Measurements from ENCODE around the gene RPS29.

RPS29 gene

DNA sequence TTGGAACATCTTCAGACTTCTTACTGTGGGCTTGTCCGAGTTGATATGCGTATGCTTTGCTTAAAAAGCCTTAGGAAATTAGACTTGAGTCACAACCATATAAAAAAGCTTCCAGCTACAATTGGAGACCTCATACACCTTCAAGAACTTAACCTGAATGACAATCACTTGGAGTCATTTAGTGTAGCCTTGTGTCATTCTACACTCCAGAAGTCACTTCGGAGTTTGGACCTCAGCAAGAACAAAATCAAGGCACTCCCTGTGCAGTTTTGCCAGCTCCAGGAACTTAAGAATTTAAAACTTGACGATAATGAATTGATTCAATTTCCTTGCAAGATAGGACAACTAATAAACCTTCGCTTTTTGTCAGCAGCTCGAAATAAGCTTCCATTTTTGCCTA is 21.4 kb upstream of the RPS29 start:
- no peak for TF ChIP-seq CTCF (IDR thresholded peaks at IDR 0.05)
- Histone ChIP-seq H3K9me3 (no peaks in the 10 kb centered on the region), H3K36me3 (peaks cover 14% of the 10 kb centered on the region)

GRCh38 chr14:49598485-49599300 is 12.5 kb upstream of the RPS29 start, which contains the start of gene LRR1:
Gene LRR1 (plus strand): TSS chr14:49598940. CDS start chr14:49599021, 81 bp downstream.
- Histone ChIP-seq H3K4me1 (ENCODE audit: control insufficient read depth in 1 of 2, insufficient read depth in 1 of 2, low read depth in 1 of 2, low read length in 1 of 2) (peaks cover 14 to 24% of the 10 kb centered on the region in 2 experiments), H3K36me3 (peaks cover 4% of the 10 kb centered on the region), H3K27ac (peak within 1 kb of the TSS; percentile 94), H3K27me3 (no peaks in the 10 kb centered on the region), H3K9me3 (no peaks in the 10 kb centered on the region), H3K4me3 (ENCODE audit: low read depth in 1 of 2, low read length in 1 of 2) (peak within 1 kb of the TSS; percentile 70 to 84)
- peak; percentile 40 for TF ChIP-seq CTCF (IDR thresholded peaks at IDR 0.05)

More for the DNA sequence above, 21.4 kb upstream of the RPS29 start:
- H3K27me3 ChIP-seq: no peaks in the 10 kb centered on the region
- no peak overlapping the region for H3K4me3 ChIP-seq (ENCODE audit: low read depth in 1 of 2, low read length in 1 of 2)
- no peaks in the 10 kb centered on the region for H3K4me1 ChIP-seq (ENCODE audit: control insufficient read depth in 1 of 2, insufficient read depth in 1 of 2, low read depth in 1 of 2, low read length in 1 of 2)
- H3K27ac ChIP-seq: no peak overlapping the region

DNA sequence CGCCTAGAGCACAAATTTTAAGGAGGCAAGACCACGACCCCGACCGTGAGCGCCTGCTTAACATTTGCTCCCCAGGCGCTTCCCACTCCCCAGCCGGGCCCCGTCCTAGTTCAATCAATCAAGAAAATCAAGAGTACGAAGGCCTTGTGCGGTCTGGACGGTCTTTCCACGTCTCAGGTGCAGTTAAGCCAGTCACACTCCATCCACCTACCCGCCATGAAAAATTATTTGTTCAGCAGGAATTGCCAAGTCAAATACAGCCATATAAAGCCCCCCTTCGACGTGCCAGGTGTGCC is 12.0 kb upstream of the RPS29 start:
- H3K27me3 ChIP-seq: no peaks in the 10 kb centered on the region
- H3K4me3 ChIP-seq (ENCODE audit: low read depth in 1 of 2, low read length in 1 of 2): peak overlapping the region; percentile 70 to 84
- H3K4me1 ChIP-seq (ENCODE audit: control insufficient read depth in 1 of 2, insufficient read depth in 1 of 2, low read depth in 1 of 2, low read length in 1 of 2): peaks cover 14 to 24% of the 10 kb centered on the region in 2 experiments
- H3K27ac ChIP-seq: peak overlapping the region; percentile 94
- H3K9me3 ChIP-seq: no peaks in the 10 kb centered on the region
- H3K36me3 ChIP-seq: peaks cover 4% of the 10 kb centered on the region
- no peak for TF ChIP-seq CTCF (IDR thresholded peaks at IDR 0.05)

- Histone ChIP-seq H3K4me1 (ENCODE audit: control insufficient read depth in 1 of 2, insufficient read depth in 1 of 2, low read depth in 1 of 2, low read length in 1 of 2) (peaks cover 6 to 18% of the 10 kb centered on the region in 2 experiments), H3K9me3 (no peaks in the 10 kb centered on the region), H3K27ac (no peak overlapping the region), H3K36me3 (no peaks in the 10 kb centered on the region), H3K4me3 (ENCODE audit: low read depth in 1 of 2, low read length in 1 of 2) (no peak overlapping the region), H3K27me3 (no peaks in the 10 kb centered on the region)
- no peak for TF ChIP-seq CTCF (IDR thresholded peaks at IDR 0.05)
These were observed 8.3 kb upstream of the RPS29 start for GRCh38 chr14:49594347-49595091.

DNA sequence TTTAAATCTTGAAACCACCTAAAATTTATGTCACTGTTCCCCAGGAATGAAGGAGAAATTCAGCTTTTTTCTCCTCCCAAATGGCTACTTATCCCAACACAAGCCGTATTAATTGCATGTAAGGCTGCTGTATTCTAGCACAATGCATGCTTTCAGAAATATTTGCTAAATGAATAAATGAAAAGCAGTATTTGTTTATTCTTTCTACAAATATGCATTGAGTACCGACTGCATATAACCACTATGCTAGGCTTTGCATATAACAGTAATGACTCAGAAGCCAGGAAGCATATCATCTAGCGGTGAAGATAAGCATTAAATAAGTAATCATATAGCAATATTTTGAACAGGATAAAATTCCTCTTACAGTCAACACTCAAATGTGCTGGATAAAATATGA is 6.8 kb upstream of the RPS29 start:
- no peaks in the 10 kb centered on the region for H3K27me3 ChIP-seq
- no peaks in the 10 kb centered on the region for H3K36me3 ChIP-seq
- peaks cover 6 to 10% of the 10 kb centered on the region in 2 experiments for H3K4me1 ChIP-seq (ENCODE audit: control insufficient read depth in 1 of 2, insufficient read depth in 1 of 2, low read depth in 1 of 2, low read length in 1 of 2)
- no peak for TF ChIP-seq CTCF (IDR thresholded peaks at IDR 0.05)
- H3K4me3 ChIP-seq (ENCODE audit: low read depth in 1 of 2, low read length in 1 of 2): no peak overlapping the region
- no peaks in the 10 kb centered on the region for H3K9me3 ChIP-seq
- H3K27ac ChIP-seq: no peak overlapping the region

Data from neutrophil (primary cell).